ENCODE results near the gene DBNDD2.
A peak's percentile ranks its signal among the peaks of the same experiment; 100 is the strongest.

The DBNDD2 gene

DNA sequence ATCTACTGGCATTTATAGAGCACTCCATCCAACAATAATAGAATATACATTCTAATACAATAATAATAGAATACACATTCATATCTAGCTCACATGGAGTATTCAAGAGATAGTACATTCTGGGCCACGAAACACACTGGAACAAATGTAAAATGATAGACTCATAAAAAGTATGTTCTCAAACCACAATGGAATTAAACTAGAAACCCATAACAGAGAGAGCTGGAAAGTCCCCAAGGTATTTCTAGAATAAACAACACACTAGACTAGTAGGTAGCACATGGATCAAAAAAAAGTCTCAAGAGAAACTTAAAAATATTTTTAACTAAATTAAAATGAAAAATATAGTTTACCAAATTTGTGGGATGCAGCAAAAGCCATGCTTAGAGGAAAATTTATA is 20.8 kb upstream of the DBNDD2 start:
- no peak for DNase-seq

DNA sequence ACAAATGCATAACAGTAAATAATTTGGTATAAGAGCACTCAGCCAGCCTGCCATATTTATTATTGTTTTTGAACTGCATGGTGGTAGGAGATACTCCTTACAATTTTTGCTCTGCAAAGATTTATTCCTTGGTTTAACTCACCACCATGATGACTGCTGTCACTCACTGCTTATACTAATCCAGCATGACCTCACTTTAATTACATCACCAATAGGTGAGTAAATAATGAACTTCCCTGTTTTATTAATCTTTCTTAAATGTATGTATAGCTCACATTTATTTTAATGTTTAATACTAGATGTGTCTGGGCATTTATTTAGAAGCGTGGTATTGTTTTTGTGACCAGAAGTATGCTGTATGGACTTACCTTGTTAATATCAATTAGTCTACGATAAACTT is 17.2 kb upstream of the DBNDD2 start:
- no peak for DNase-seq

DNA sequence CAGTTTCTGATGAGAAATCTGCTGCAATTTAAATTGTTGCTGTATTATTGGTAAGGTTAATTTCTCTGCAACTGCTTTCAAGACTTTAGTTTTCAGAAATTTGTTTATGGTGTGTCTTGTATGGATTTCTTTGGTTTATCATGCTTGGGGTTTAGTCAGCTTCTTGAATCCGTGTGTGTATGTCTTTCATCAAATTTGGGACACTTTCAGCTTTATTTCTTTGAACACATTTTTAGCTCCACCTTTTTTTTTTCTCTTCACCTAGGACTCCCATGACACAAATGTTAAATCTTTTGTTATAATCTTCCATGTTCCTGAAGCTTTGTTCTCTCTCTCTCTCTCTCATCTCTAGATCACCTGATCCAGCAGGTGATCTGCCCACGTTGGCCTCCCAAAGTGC is 16.5 kb upstream of the DBNDD2 start:
- no peak for DNase-seq

- DNase-seq = no peak
These were observed 15.4 kb upstream of the DBNDD2 start for GRCh38 chr20:45392733-45393132.

- no peak for DNase-seq
These were observed 13.6 kb upstream of the DBNDD2 start for GRCh38 chr20:45394221-45395113.

DNA sequence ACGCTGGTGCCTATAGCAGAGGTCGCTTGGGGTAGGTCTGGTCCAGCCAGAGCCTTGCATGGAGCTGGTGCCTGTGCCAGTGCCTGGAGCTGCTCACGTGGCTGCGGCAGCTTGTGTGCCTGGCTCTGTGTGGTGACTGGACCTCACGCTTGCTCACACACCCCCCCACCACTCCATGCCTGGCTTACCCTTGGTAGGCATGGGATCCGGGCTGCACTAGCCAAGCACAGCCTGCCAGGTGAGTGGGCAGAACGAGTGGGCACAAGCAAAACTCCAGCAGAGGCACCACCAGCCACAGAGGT is 13.0 kb upstream of the DBNDD2 start:
- no peak for DNase-seq

- DNase-seq = no peak
These were observed 9.1 kb upstream of the DBNDD2 start for GRCh38 chr20:45399018-45399417.

DNA sequence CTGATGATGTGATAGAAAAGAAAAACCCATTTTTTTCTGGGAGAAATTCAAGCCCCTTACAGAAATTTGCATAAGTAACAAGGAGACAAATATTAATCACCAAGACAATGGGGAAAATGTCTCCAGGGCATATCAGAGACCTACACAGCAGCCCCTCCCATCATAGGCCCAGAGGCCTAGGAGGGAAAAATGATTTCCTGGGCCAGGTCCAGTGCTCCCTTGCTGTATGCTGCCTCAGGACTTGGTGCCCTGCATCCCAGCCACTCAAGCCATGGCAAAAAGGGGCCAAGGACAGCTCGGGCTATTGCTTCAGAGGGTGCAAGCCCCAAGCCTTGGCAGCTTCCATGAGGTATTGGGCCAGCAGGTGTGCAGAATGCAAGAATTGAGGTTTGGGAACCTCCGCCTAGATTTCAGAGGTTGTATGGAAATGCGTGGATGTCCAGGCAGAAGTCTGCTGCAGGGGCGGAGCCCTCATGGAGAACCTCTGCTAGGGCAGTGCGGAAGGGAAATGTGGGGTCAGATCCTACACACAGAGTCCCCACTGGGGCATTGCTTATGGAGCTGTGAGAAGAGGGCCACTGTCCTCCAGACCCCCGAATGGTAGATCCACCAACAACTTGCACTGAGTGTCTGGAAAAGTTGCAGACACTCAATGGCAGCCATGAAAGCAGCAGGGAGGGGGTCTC is 7.6 kb upstream of the DBNDD2 start:
- no peak for DNase-seq

DNA sequence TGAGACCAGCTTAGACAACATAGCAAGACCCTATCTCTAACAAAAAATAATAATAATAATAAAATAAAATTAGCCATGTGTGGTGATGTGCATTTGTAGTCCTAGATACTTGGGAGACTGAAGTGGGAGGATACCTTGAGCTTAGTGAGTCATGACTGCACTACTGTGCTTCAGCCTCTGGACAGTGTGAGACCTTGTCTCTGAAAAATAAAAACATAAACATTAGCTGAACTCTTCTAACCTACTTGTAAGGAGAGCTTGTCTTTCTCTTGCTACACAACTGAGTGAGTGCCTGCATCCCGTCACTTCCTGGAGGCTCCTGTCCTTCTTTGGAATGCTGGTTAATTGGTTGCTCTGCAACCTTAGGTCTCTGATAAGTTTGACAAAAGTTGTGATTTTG is 5.1 kb upstream of the DBNDD2 start:
- no peak for DNase-seq

DNA sequence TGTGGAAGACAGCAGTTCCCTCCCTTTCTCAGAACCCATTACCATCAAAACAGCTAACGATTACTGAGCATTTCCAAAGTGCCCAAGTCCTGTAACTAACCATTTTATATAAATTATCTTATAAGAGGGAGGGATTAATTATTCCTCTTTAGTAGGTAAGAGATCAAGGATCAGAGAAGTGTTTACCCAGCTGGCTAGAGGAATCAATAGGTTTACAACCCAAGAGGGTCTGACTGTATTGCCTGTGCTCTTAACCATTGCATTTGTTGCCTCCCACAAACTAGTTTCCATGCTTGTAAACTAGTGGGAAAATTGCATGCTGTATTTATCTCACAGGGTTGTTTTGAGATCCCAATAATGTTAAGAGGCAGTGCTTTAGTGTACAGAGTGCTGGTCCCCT is 3.7 kb upstream of the DBNDD2 start:
- DNase-seq = peak; percentile 61

GRCh38 chr20:45405571-45406259 is 2.4 kb upstream of the DBNDD2 start:
- no peak for DNase-seq

- peak; percentile 39 for DNase-seq
These were observed 1.6 kb upstream of the DBNDD2 start for GRCh38 chr20:45406260-45407066.

DNA sequence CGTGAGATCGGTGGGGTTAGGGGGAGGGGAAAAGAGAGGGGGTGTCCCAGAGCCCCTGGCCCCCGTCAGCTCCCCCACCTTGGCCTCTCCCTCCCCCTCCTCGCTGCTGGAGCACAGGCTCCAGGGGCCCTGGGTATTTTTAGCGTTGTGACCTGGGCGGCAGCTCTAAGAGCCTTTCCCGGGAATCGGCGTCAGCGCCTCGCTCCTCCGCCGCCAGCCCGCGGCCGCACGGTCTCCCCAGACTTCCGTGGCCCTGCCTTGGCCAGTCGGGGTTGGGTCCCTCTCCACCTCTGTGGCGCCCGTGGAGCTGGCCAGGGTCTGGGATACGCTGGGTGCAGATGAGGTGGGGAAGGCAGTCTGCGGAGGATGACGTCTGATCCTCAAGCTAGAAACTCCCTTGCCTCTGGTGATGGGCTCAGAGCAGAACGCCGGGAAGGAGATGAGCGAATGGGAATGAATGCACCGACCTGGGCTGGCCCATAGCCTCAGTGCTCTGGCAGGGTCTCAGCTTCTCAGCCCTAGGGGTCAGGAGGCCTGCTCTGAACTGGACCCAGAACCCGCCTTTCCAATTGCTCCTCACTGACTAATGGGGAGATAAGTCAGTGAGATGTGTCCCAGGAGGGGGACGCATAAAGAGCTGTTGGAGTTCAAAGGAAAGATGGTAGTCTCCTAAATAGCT is 883 bp upstream of the DBNDD2 start:
- no peak for DNase-seq

DNA sequence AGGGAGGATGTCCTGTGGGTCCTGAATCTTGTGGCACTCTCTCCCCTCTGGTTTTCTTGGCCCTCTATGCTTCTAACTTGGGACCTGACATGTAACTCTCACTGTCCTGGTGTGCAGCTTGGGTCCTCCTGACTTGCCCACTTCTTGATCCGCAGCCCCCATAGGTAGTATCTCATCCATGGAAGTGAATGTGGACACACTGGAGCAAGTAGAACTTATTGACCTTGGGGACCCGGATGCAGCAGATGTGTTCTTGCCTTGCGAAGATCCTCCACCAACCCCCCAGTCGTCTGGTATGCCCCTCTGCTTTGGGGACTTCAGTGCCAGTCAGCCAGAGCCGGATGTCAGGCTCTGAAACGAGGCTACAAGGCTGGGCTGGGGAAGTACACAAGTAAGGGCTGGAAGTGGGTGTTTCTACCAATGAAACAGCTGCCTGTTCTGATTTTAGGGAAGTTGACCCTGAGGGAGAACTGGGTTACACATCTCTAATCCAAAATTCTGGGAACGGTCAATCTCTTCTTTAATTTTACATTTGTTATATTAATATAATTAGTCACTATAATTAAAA is 641 bp downstream of the DBNDD2 start:
- DNase-seq = no peak

DNA sequence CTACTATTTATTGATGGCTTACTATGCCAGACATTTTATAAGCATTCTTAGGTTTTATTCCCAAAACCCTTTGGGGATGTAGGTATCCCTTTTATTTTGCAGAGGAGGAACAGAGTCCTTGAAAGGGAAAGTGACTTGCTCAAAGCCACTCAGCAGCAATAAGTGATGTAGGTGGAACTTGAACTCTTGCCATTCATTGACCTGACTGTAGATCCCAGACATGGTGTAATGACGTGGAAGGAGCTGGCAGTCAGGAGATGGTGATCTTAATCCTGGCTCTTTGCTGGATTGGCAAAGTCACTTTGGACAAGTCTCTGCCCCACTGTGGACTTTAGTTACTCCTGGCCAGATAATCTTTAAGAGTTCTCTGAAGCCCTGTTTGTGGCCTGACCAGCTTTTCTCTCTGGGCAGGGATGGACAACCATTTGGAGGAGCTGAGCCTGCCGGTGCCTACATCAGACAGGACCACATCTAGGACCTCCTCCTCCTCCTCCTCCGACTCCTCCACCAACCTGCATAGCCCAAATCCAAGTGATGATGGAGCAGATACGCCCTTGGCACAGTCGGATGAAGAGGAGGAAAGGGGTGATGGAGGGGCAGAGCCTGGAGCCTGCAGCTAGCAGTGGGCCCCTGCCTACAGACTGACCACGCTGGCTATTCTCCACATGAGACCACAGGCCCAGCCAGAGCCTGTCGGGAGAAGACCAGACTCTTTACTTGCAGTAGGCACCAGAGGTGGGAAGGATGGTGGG is 1.6 kb downstream of the DBNDD2 start:
- DNase-seq = no peak

DNA sequence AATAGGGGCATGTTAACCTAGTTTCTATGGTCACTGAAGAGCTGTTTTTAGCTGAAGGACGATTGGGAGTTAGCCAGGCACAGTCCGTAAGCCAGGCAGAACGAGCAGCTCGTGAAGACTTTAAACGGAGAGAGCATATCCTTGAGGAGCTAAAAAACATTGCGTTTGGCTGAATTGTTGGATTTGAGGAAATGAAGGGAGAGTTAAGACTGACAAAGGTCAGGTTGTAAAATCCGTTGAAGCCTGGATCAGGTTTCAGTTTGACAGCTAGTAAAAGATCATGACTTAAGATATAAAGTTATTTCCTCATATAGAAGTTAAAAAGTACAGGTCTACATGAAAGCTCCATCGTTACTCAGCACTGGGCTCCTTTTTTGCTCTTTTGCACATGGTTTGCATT is 2.8 kb downstream of the DBNDD2 start:
- DNase-seq = no peak

DNA sequence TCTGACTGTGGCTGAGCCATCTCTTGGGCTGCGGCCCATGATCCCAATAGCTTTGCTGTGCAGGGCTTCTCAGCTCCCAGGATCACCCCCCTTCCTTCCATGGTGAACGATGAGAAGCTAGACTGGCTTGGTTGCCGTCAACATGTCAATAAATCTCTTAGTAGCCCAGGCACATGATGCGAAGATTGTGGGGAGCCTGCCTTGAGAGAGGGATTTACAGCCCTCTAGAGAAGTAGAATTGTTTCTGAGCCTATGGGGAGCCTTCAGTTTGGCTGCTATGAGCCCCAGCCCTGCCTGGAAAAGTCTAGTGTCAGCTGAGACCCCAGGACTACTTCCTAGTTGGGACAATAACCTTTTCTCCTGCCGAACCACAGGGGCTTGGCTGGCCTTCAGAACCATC is 4.6 kb downstream of the DBNDD2 start:
- no peak for DNase-seq

GRCh38 chr20:45413479-45413878 is 5.4 kb downstream of the DBNDD2 start:
- no peak for DNase-seq

DNA sequence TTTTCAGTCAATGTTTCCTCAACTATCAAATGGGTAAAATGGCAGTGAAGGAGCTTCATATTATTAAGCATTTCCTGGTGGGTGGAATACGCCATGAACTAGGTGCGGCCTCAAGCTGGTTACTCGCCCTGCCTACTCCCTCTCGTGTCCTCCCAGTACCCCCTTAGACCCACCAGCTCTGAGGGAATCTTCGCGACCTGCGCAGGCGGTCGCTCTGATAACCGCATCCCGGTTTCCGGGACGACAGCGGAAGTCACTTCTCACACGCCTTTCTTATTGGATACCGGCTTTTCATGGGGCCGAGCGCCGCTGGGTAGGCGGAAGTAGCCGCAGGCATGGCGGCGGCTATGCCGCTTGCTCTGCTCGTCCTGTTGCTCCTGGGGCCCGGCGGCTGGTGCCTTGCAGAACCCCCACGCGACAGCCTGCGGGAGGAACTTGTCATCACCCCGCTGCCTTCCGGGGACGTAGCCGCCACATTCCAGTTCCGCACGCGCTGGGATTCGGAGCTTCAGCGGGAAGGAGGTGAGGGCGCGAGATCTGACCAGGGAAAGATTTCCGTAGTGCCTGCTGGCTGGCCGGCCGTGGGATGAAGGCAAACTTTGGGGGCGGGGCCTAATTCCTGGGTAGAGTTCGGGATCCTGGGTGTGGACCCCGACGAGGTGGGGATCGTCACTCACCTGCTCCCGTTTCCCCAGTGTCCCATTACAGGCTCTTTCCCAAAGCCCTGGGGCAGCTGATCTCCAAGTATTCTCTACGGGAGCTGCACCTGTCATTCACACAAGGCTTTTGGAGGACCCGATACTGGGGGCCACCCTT is 7.9 kb downstream of the DBNDD2 start, which contains the start of gene PIGT:
PIGT (plus strand) TSS at position 320 of the 816 bp plus-strand sequence; CDS start at position 336, 16 bp downstream.
- peak; percentile 86 for DNase-seq

DNA sequence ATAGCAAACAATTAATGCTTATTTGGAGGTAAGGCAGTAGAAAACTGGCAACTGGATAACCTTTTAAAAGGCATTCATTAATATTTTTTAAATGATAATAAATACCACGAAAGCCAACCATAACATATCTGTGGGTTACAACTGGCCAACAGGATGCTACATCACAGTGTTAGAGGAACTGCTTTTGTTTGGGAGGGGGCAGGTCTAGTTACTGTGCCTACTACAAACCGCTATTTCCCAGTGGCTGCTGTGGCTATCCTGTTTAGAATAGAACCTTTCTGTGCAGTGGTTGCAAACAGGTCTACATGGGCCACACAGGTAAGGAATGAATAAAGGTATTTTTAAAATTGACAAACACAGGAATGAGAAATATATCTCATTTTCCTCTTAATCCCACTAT is 8.8 kb downstream of the DBNDD2 start:
- no peak for DNase-seq

Measured in NCI-H774 (cell line).